ENCODE data around the gene TMEM163.

The TMEM163 gene

DNA sequence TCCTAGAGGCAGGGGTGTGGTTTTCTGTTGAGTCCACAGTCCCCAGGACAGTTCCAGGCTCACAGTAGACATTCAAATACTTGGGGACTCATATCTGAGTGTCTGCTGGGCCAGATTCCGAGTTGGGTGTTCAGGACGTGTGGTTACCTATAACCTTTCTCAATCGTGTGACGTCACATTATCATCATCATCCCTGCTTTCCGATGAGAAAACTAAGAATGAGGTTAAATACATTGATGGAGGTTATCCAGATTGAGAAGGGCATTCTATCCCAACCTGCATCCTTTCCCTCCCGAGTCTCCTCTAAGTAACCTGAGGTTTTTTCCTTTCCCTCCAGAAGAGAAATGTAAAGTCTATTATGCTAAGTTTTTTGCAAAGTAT lies 260.3 kb downstream of the TMEM163 start:
- DNase-seq (ENCODE audit: low spot score): no peak

DNA sequence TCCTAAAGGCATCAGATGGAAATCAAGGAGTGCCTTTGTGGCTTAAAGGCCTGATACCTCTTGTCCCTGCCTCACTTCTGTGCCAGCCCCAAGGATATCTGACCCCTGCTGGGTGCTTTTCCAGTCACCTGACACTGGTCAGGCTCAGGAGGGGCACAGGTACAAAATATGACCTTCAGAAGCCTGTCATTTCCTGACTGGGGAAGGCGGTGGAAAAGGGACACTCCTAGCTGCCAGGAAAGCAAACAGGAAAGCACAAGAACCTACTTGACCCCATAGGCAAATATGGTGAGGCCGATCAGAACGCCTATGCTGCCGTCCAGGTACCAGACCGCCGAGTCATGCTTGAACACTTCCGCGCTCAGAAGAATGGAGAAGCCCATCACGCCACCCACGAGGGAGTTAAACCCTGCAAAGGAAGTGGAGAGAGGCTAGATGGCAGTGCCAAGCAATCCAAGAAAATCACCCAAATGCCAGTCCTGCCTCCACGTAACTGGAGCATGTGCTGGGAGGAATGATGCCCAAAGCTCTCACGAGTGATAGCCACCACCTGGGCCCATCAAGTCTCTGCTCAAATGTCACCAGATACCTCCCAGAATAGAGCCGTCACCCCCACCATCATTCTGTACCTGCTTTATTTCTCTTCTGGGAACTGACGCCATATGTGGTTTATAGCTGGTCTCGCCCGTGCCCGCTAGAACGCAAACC lies 260.9 kb downstream of the TMEM163 start:
- no peak for DNase-seq (ENCODE audit: low spot score)

DNA sequence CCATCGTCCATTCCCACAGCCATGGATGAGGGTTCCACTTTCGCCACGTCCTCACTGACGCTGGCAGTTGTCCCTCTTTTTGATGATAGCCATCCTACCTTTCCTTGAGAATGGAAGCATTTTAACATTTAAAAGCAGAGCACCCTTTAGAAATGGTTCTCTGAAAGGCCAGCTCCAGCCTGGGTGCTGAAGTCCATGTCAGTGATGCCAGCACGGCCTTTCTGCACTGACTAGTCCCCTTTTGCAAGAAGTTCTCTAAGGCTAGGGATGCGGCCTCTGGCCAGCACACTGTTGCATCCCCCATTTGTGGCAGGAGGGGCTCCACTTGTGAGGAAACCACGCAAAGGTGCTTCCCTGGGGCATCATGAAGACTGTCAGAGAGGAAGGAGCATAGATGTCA lies 261.4 kb downstream of the TMEM163 start:
- no peak for DNase-seq (ENCODE audit: low spot score)

DNA sequence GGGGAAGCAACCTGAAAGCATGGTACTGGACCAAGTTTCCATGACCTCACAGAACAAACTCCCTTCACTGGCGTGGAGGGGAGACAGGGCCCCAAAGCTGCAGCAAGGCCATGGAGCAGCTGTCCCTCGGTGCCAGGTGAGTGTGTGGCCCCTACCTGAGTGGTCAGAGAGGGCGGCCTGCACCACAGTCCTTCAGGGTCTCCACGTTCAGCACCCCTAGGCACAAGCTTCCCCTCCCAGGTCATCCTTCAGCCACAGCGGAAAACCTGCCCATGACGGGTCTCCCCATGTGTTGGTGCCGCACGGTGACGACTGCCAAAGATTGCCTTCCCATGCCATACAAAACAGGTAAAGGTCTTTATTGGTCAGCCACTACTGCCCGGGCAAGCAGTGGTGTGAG lies 263.4 kb downstream of the TMEM163 start:
- DNase-seq (ENCODE audit: low spot score): no peak

DNA sequence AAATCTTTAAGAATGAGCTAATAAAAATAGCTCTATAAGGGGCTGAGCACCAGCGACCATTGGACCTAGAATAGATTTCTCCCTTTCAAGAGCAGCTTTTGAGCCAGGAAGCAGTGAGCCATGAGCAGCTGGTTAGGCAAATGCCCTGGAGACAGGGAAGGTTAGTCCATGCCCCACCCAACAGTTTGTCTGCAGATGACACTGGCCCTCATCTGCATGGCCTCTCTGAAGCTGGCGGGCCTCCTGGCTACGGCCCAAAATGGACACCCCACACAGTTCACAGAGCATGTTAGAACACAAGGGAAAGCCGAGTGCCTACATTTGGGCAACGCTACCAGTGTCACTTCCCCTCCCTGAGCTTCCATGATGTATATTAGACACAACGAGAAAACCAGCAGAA lies 263.9 kb downstream of the TMEM163 start:
- no peak for DNase-seq (ENCODE audit: low spot score)

DNA sequence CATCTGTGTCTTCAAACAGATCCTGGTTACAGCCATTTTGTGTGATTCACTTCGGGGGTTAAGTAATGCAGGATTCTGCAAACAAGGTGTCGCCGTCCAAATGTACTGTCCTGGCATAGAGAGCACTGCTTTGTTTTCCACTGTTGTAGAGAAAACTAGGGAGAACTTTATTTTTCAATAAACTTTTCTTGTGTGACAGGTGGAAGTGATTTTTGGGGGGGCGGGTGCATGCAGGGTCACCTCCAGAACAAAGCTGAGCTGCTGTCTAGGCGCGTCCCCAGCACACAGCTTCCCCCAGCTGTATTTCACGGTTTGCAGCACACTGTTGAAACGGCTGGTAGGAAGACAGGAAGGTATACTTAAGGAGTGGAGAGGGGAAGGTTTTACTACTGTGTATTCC lies 264.4 kb downstream of the TMEM163 start:
- no peak for DNase-seq (ENCODE audit: low spot score)

DNA sequence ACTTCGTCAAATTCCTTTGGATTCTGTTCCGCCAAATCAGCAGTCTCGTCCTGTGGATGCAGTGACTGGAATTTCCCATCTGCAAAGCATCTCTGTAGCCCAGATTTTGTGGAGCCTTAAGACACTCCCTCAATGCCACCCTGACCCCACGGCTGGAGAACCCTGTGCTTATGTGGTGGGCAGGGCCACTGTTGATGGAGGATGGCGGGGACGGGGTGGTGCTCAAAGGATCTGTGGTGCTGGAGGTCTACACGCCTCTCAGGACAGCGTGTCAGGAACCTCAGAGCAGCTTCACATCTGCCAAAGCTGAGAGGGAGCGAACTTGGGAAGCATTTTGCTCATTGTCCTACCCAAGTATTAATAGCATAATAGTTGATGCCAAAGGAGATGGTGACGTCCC lies 264.8 kb downstream of the TMEM163 start:
- no peak for DNase-seq (ENCODE audit: low spot score)

DNA sequence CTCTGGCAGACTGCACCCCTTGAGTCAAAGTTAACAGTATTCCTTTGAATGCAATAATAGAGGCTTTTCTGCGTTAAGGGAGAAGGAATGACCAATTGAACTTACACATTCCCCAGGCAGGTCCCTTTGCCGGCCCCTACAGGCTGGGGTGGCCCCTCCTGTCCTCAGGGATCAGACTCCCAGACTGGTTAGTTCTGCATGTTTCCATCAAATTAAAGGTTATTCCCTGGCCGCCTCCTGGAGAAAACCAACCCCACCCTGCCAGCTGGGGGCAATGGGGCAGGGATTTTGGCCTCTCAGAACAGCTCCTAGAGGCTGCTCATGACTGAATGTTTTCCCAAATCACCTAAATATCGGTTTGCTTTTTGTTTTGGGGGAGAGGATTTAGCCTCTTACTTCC lies 265.3 kb downstream of the TMEM163 start:
- DNase-seq (ENCODE audit: low spot score): no peak

DNA sequence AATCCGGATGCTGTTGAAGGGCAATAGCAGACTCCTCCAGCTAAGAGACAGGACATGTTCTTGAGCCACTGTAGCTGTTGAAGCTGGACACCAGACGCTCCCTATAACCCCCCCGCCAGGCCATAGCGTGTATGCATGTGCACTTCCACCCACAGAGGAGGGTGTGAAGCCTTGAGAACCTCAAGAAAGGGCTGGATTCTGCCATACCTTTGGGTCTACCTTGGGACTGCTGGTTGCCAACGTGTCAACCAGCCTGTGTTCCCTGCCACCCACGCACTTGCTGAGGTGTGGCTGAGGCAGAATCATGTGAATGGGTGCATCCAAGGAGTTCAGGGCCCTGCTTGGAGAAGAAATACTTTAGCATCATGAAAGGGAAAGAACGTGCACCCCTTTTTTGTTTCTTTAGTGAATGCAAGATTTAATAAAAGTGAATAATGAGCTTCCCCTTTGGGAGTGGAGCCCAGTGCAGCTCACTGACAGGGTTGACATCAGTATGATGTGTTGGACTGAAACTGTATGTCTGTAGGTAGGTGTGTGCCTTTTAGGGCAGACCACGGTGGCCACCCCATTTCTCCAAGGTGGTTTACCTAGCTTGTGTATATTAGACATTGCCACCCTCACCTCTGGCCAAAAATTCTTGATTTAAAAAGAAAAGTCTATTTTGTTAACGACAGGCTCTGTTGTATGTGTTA lies 266.6 kb downstream of the TMEM163 start:
- no peak for DNase-seq (ENCODE audit: low spot score)

DNA sequence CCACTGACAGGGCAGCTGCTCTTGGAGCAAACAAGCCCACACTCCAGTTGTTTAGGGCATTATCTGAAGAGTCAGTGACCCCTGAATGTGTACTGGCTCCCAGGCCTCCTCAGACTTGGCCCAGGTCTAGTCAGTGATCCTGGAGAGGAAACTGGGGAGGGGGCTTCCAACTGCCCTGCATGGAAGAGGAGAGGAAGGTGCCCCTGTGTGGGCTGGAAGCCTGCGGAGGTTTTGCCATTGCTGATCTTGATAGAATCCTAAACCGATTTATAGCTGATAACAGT lies 267.5 kb downstream of the TMEM163 start:
- DNase-seq (ENCODE audit: low spot score): no peak

DNA sequence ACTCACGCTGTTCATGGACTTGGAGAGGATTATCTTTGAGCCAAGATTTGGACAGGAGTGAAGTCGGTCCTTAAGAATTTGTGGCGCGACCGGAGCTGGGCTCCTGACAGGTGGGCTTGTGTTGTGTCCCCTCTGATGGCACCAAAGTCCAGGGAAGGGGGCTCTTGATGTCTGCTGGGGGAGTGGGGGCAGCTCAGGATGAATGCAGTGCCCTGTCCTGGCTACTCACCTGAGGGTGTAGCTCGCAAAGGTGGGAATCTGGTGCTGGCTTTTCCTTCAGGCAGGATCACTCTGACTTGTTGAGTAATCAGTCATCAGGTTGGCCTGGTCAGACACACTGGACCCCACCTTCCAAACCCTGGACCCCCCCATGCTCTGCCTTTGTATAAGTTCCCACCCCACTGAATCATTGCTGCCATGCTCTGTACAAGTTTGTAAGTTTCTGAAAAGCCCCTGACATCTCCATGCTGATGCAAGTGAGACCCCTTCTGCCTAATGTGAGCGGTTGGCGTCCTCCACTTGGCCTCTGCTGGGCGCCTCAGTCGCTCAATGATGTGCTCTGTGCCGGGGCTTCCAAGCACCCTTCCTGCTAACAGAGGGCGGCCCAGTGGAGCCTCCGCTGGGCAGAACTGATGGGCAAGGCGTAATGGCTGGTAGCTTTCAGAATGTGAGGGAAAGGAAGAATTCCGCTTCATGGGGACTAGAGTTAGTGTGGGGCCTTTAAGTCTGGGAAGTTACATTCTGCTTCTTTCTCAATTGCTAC lies 268.9 kb downstream of the TMEM163 start:
- DNase-seq (ENCODE audit: low spot score): no peak

DNA sequence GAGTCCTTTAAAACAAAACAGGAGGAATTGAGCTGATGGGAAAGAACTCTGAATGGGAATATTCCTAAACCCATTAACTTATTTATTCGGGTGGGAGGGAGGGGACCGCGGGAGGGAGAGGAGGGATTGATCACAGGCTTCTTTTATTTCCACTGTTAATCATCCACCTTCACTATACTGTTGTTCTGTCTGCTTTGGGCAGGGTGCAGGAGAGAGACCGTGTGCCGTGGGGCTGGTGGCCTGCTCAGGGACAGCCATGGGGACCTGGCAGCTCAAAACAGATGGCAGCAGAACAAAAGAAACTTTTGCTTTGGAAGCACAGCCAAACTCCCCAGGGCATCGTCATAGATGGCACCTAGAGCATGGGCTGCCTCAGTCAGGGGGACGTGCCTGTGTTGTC lies 269.6 kb downstream of the TMEM163 start:
- no peak for DNase-seq (ENCODE audit: low spot score)

DNA sequence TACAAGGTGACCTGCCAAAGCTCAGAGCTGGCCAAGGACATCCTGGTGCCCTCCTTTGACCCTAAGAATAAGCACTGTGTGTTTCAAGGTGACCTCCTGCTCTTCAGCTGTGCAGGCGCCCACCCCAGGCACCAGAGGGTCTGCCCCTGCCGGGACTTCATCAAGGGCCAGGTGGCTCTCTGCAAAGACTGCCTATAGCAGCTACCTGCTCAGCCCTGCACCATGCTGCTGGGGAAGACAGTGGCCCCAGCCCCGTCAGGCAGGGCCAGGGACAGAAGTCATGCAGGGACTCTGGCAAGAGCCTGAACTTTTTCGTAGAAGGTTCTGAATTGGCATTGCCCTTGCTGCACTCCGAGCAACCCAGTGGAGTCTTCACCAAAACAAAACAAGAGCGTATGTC lies 270.1 kb downstream of the TMEM163 start:
- DNase-seq (ENCODE audit: low spot score): no peak

DNA sequence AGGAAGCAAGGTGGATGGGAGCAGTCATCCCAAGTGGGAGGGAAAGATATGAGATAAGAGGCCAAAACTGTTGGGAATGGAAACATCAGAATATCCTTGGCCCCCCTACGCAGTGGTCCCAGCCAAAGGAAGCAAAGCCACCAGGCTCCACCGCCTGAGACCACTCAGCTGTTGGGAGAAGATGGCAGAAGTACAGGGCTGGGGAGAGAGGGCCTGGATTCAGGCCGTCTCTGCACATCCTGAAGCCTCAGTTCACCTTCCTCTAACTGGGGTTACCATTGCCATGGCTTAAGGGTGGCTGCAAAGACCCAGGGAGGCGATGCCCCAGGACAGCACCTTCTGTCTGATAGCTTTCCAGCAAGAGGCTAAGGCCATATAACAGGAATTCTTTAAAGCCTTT lies 271.1 kb downstream of the TMEM163 start:
- DNase-seq (ENCODE audit: low spot score): no peak

DNA sequence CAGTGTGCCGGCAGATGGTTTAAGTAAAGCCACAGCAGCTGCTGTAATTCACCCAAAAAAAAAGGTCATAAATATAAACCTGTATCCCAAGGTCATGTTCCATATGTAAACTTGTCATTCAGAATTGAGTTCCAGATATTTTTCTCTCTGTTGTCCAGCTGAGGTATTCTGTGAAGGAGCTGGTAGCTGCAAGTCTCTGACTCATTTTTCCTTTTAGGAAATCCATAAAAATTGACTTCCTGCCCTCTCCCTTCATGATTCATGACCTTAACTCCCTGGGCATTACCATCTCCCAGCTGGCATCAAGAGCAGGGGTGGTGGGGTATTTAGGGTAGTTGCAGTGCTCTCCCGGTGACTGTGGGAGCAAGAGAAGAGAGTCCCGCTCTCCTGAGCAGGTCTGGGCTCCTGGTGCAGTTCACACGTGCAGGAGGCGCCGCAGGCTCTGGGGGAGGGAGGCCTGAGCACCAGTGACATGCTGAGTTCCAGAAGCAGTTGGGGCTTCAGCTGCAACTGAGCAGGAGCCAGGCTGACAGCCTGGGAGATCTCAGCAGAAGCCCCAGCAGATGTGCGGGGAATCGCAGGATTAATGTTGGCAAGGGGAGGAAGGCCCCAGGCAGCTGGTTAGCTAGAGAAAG lies 272.3 kb downstream of the TMEM163 start:
- DNase-seq (ENCODE audit: low spot score): no peak

DNA sequence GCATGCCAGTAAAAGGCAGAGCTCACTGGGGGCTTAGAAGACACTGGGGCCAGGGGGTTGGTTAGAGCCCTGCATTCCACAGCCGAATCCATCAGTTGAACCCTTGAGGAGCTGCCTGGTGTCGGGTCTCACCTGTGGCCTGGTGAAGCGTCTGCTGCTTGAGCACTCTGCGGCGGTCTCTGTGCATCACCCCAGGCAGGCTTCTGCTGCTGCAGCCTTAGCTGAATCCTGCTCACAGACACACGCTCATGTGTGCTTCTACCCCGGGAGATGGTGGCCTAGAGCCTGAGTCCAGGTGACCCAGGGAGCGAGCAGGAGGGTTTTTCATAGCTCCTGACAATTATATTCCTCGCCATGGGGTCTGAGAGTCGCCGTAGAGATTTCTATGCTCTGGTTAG lies 272.8 kb downstream of the TMEM163 start:
- no peak for DNase-seq (ENCODE audit: low spot score)

DNA sequence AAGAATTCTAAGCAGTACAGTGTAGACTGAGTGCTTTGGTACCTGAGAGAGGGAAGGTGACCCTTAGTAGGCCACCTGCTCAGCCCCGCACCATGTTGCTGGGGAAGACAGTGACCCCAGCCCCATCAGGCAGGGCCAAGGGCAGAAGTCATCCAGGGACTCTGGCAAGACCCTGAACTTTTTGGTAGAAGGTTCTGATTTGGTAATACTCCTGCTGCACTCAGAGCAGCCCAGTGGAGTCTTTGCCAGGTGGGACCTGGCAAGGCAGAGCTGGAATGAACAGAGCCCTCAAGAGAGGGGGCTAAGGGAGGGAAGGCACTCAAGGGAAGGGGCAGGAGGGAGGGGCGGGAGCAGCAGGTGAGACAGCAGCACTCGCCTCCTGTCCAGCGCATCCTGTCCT lies 273.7 kb downstream of the TMEM163 start:
- DNase-seq (ENCODE audit: low spot score): no peak

DNA sequence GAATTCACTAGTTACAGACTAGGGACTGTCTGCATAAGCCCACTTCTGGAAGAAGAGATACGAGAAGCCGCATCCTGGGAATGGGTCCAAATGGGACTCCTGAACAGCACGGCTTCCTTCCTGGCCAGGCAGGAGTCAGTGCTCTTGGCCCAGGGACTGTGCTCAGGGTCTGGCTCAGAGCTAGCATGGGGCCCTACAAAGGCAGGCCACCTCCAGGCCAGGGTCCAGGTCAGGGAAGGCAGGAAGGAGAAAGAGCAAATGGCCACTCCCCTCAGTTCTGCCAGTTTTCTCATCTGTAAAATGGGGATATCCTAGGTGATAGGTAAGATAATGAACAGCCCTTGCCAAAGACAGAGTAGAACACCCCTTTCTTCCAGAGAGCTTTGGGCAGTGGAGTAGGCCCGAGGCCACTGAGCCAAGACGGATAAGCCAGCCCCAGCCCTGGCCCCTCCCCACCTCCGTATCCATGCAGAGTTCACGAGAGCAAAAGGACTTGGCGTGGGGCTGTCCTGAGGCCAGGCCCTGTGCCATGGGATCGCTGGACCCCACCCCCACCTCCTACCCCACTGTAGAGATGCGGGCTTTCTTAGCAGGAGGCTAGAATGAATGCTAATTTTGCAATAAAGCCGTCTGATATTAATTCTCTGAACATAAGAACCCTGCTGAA lies 274.9 kb downstream of the TMEM163 start:
- DNase-seq (ENCODE audit: low spot score): no peak

DNA sequence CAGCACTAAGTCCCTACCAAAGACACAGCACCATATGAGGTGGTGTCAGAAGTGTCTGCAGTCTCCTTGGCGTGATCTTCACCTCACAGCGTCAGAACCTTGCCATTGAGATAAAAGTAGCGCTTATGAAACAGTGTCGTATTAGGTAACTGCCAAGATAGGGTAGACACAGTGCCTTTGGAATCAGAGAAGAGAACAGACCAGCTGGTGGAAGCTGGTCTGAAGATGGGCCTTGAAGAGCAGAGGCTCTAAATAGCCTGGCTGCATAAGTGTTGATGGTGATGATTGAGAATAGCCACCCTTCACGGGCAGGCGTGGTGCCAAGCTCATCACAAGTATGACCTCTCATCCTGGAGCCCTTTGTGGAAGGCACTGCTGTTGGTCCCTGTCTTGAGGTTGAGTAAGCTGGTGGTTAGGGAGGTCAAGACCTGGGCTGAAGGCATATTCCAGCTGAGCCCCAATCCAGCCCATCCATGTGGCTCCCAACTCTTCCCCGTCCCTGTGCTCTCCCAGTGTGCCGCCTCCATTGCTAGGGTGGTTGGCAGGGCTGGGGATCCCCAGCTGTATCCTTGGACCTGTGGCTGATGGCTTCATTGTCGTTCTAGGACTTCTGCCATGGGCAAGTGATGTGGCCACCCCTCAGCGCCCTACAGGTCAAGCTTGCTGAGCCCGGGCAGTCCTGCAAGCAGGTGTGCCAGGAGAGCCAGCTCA lies 277.5 kb downstream of the TMEM163 start:
- no peak for DNase-seq (ENCODE audit: low spot score)

DNA sequence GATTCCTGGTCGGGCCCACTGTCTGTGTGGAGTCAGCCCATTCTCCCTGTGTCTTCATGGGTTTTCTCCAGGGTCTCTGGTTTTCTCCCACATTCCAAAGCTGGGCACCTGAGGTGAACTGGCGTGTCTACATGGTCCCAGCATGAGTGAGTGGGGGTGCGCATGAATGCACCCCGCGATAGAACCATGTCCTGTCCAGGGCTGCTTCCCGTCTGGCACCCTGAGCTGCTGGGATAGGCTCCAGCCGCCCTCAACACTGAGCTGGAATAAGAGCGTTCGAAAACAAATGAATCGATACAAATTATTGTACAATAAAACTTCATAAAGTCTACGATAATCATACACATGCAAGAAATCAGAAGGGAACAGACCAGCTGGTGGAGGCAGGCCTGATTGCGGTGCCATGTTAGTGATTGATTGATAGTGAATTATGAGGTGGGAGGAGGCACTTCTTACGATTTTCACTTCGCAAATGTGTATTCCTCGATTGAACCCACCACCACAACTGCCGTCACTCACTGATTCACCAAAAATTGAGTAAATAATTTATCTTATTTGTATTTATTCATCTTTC lies 278.4 kb downstream of the TMEM163 start:
- no peak for DNase-seq (ENCODE audit: low spot score)

DNA sequence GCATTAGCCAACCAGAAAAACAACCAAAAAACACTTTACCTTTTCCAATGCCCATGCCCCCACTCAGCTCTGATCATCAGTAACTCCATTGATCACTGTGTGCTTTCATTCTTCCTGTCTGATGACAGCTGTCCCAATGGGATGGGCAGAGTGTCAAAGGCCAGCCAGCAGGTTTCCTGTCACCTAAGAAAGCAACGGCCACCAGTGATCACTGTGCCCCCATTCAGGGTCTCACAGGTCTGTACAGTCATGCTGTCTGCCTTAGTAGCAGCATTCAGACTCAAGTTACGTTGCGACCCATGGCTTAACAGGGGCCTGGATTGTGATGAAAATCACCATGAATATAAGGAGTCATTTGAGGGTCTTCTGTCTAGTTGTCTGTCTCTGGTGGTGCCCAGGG lies 280.4 kb downstream of the TMEM163 start:
- DNase-seq (ENCODE audit: low spot score): no peak

DNA sequence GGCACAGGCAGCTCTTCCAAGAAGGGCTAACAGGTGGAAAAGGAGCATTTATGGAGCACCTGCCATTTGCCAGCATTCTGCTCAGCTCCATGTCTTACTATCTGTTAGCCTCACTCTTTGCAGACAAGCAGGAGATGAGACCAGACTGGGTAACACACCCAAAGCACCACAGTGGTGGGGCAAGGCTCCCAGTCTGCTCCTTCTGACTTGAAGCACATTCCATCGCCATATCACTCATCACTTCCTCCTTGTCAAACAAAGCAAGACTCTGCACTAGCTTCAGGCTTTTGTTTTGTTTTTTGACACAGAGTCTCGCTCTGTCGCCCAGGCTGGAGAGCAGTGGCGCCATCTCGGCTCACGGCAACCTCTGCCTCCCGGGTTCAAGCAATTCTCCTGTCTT lies 282.1 kb downstream of the TMEM163 start:
- no peak for DNase-seq (ENCODE audit: low spot score)
